MM.1S (cell line): ENCODE data around the gene DNAJB9.

ENCODE experiments used
- EZH2phosphoT487 ChIP-seq: fragments of 300-600 bp; sonication (generic); IDR thresholded peaks from 2 replicates; pipeline ENCODE4 v1.6.1; 2018; ENCODE audit warnings: antibody characterized with exemption, low read length
- TF ChIP-seq, protein P1 (sequence below): fragments of 300-600 bp; sonication (generic); IDR thresholded peaks from 2 replicates; pipeline ENCODE4 v1.5.1; 2016; ENCODE audit warnings: antibody characterized with exemption, low read length, mixed read lengths

DNA sequence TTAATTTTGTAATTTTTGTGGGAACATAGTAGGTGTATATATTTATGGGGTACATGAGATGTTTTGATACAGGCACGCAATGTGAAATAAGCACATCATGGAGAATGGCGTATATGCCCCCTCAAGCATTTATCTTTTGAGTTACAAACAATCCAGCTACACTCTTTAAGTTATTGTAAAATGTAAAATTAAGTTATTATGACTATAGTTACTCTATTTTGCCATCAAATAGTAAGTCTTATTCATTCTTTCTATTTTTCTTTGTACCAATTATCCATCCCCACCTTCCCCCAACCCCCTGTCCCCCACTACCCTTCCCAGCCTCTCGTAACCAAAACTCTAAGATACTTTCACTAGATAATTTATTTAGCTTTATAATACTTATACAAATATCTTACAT is 36.0 kb upstream of the DNAJB9 start:
- TF ChIP-seq EZH2phosphoT487: no peak
- TF ChIP-seq, protein P1, sequence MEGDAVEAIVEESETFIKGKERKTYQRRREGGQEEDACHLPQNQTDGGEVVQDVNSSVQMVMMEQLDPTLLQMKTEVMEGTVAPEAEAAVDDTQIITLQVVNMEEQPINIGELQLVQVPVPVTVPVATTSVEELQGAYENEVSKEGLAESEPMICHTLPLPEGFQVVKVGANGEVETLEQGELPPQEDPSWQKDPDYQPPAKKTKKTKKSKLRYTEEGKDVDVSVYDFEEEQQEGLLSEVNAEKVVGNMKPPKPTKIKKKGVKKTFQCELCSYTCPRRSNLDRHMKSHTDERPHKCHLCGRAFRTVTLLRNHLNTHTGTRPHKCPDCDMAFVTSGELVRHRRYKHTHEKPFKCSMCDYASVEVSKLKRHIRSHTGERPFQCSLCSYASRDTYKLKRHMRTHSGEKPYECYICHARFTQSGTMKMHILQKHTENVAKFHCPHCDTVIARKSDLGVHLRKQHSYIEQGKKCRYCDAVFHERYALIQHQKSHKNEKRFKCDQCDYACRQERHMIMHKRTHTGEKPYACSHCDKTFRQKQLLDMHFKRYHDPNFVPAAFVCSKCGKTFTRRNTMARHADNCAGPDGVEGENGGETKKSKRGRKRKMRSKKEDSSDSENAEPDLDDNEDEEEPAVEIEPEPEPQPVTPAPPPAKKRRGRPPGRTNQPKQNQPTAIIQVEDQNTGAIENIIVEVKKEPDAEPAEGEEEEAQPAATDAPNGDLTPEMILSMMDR: no peak
